ENCODE data around the gene SMG5.

- TF ChIP-seq CTCF (conservative IDR thresholded peaks at IDR 0.05; ENCODE audit: low read depth in 2 of 2) (no peak), STAT1 (IDR thresholded peaks at IDR 0.05; ENCODE audit: unreplicated experiment) (no peak), EZH2 (IDR thresholded peaks at IDR 0.05; ENCODE audit: low read depth, unreplicated experiment) (no peak), POLR2AphosphoS5 (IDR thresholded peaks at IDR 0.05; ENCODE audit: low read depth) (no peak), EZH2phosphoT487 (IDR thresholded peaks at IDR 0.05; ENCODE audit: unreplicated experiment) (no peak)
These were observed 6.1 kb downstream of the SMG5 start for GRCh38 chr1:156276532-156276931.

All from GM23338 (cell line).